Lower lobe of right lung (tissue), 2 donors: ENCODE results near the gene MCM7. TPM values are rescaled to one million over a fixed set of nuclear protein-coding genes. Genes with fewer than 3 reads are reported as not detected.
A peak's percentile ranks its signal among the peaks of the same experiment; 100 is the strongest.

Experiments
- ATAC-seq, 2 donors: fragments of 200-7000 bp; cut with Tn5 transposase; one replicate each; pipeline ENCODE4 v1.9.1; 2020 to 2022; ENCODE audit warnings: mild to moderate bottlenecking in 2 of 2, moderate library complexity in 2 of 2
- DNase-seq: peaks from one replicate; pipeline ENCODE4 v3.0.0-alpha.2; 2020
- H3K27ac ChIP-seq: fragments of 200-600 bp; one replicate; pipeline ENCODE4 v1.8.0; 2022
- H3K27me3 ChIP-seq: fragments of 200-600 bp; one replicate; pipeline ENCODE4 v1.8.0; 2022; ENCODE audit warnings: low read depth
- H3K36me3 ChIP-seq: fragments of 200-600 bp; one replicate; pipeline ENCODE4 v1.8.0; 2022; ENCODE audit warnings: mild to moderate bottlenecking
- H3K4me1 ChIP-seq: fragments of 200-600 bp; one replicate; pipeline ENCODE4 v1.8.0; 2022
- H3K4me3 ChIP-seq: fragments of 200-600 bp; one replicate; pipeline ENCODE4 v1.8.0; 2022; ENCODE audit warnings: mild to moderate bottlenecking
- H3K9me3 ChIP-seq: fragments of 200-600 bp; one replicate; pipeline ENCODE4 v1.8.0; 2022
- CTCF ChIP-seq: fragments of 200-600 bp; IDR thresholded peaks from one replicate; pipeline ENCODE4 v1.8.0; 2022; ENCODE audit warnings: antibody characterized with exemption, mild to moderate bottlenecking
- intact Hi-C: fragments of 100-400 bp; cut with DNase I; formaldehyde crosslinking; loops from one replicate; pipeline ENCODE4 v1.11.0; 2022
- total RNA-seq: library from RNA; stranded (reverse); fragmentation: NEBNext Ultra II Directional; extraction: Animal tissue kit (Norgen Biotek cat#: 25700); gene quantifications from one replicate; pipeline ENCODE4 v1.2.1, GENCODE V29; 2021
- donor health status: DM: no; HTN: yes; CAD: no; lungs with severe emphysema.

Gene MCM7
- total RNA-seq, 1 donor from 2014 or later = 48.0 TPM

GRCh38 chr7:100126239-100126930 lies 25.2 kb upstream of the MCM7 start:
- Histone ChIP-seq H3K9me3 (no peaks in the 10 kb centered on the region), H3K4me3 (peak overlapping the region; percentile 81), H3K27me3 (no peaks in the 10 kb centered on the region), H3K27ac (peak overlapping the region; percentile 90), H3K36me3 (no peaks in the 10 kb centered on the region), H3K4me1 (peaks cover 36% of the 10 kb centered on the region)
- DNase-seq (no peak), ATAC-seq (peak in 1 of 2 donors; percentile 2)
- TF ChIP-seq CTCF = no peak
- intact Hi-C loops = no loop called here

DNA sequence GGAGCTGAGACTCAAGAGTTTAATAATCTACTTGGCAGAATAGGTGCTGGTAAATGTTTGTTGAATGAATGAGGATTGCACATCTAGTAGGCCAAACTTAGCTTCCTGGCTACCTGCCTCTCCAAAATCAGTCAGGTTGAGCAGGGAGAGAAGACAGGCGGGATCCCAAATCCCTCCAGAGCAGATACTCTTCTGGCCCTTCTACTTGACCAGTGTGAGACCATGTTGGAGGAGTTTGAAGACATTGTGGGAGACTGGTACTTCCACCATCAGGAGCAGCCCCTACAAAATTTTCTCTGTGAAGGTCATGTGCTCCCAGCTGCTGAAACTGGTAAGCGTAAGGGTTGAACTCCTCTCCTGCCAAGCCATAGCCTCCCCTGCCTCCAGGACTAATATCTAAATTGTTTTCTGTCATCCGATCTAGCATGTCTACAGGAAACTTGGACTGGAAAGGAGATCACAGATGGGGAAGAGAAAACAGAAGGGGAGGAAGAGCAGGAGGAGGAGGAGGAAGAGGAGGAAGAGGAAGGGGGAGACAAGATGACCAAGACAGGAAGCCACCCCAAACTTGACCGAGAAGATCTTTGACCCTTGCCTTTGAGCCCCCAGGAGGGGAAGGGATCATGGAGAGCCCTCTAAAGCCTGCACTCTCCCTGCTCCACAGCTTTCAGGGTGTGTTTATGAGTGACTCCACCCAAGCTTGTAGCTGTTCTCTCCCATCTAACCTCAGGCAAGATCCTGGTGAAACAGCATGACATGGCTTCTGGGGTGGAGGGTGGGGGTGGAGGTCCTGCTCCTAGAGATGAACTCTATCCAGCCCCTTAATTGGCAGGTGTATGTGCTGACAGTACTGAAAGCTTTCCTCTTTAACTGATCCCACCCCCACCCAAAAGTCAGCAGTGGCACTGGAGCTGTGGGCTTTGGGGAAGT lies 23.4 kb upstream of the MCM7 start:
- ATAC-seq = no peak
- H3K36me3 ChIP-seq = no peaks in the 10 kb centered on the region
- no peak for DNase-seq
- peaks cover 39% of the 10 kb centered on the region for H3K4me1 ChIP-seq
- no peak for TF ChIP-seq CTCF
- H3K27me3 ChIP-seq = no peaks in the 10 kb centered on the region
- intact Hi-C loops = no loop called here
- H3K9me3 ChIP-seq = no peaks in the 10 kb centered on the region
- no peak overlapping the region for H3K27ac ChIP-seq
- H3K4me3 ChIP-seq = no peak overlapping the region

DNA sequence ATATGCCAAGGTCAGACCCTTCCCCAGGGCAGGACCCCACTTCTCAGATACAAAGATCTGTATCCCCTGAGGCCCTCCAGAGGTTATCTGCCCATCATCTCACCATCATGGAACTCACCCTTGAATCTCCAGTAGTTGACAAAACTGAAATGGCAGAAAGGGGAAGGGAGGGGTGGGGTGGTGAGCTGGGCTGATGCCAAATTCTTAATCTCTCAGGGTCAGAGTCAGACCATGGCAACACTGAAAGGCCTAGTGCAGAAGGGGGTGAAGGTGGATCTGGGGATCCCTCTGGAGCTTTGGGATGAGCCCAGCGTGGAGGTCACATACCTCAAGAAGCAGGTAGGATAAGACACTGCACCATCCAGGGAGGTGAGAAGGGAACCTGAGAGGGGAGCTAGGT lies 21.4 kb upstream of the MCM7 start:
- no peak for ATAC-seq
- Histone ChIP-seq H3K9me3 (no peaks in the 10 kb centered on the region), H3K4me1 (peaks cover 37% of the 10 kb centered on the region), H3K27ac (no peak overlapping the region), H3K27me3 (no peaks in the 10 kb centered on the region), H3K4me3 (no peak overlapping the region), H3K36me3 (no peaks in the 10 kb centered on the region)
- no peak for TF ChIP-seq CTCF
- no peak for DNase-seq
- intact Hi-C loops = no loop called here

- no peak for DNase-seq
- no peak overlapping the region for H3K27ac ChIP-seq
Observed at GRCh38 chr7:100122067-100122466, 20.9 kb upstream of the MCM7 start.

GRCh38 chr7:100120733-100121036 lies 19.5 kb upstream of the MCM7 start:
- H3K27ac ChIP-seq = peak overlapping the region; percentile 93
- H3K27me3 ChIP-seq = no peaks in the 10 kb centered on the region
- TF ChIP-seq CTCF = no peak

More at GRCh38 chr7:100122067-100122466, 20.9 kb upstream of the MCM7 start:
- intact Hi-C loops = no loop called here
- no peaks in the 10 kb centered on the region for H3K27me3 ChIP-seq
- no peaks in the 10 kb centered on the region for H3K36me3 ChIP-seq
- H3K4me3 ChIP-seq = no peak overlapping the region
- H3K4me1 ChIP-seq = peaks cover 37% of the 10 kb centered on the region
- ATAC-seq = no peak
- no peaks in the 10 kb centered on the region for H3K9me3 ChIP-seq
- no peak for TF ChIP-seq CTCF

More at GRCh38 chr7:100120733-100121036, 19.5 kb upstream of the MCM7 start:
- intact Hi-C loops = no loop called here
- no peaks in the 10 kb centered on the region for H3K9me3 ChIP-seq
- H3K4me1 ChIP-seq = peaks cover 30% of the 10 kb centered on the region
- H3K4me3 ChIP-seq = peak overlapping the region; percentile 80
- ATAC-seq (no peak), DNase-seq (no peak)
- H3K36me3 ChIP-seq = no peaks in the 10 kb centered on the region
